GM18505 (cell line): Measurements from ENCODE around the gene WDFY4.

Source experiments
- ATAC-seq: cut with Tn5 transposase; IDR thresholded peaks from one replicate; pipeline ENCODE4 v1.9.1; 2021; ENCODE audit not compliant: unreplicated experiment
- POLR2A ChIP-seq: IDR thresholded peaks from 4 replicates; pipeline ENCODE4 v1.6.1; 2011; ENCODE audit warnings: borderline replicate concordance; ENCODE audit not compliant: insufficient read depth, insufficient read length; ENCODE audit errors: extremely low read depth

WDFY4 gene

DNA sequence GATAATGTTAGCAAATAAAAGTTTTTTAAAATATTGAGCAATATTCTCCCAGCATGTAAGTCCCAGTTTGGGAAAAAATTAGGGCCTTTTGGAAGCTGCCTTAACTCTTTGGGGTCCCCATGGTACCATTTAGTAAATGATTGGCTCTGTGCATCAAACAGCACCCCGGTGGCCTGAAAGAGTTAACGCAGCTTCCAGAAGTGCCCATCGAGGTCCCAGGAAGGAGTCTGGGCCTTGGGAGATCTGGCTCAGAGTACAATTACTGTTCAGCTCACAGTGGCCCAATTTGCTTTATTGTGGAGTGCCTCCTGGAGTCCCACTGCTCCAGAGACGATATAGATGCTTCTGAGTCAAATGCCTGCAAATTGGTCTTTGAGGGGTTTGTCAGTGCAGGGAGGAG is 31.7 kb downstream of the WDFY4 start:
- no peak for TF ChIP-seq POLR2A
- ATAC-seq: no peak

DNA sequence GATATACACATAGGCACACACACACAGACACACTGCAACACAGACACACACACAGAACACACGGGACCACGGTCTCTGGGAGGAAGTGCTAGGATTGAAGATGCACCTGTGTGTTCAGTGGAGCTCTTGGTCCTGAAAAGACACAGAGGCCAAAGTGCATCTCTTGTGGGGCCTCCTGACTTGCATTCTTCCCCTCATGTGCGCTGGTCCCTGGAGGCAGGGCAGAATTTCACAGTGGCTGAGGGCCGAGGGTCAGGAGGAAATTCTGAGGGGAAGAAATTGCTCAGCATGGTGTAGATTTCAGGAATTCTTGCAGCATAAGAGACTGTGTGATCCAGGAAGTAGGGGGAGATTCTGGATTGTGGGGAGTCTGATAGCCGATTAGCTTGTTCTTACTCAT is 35.9 kb downstream of the WDFY4 start:
- TF ChIP-seq POLR2A: no peak
- ATAC-seq: no peak

DNA sequence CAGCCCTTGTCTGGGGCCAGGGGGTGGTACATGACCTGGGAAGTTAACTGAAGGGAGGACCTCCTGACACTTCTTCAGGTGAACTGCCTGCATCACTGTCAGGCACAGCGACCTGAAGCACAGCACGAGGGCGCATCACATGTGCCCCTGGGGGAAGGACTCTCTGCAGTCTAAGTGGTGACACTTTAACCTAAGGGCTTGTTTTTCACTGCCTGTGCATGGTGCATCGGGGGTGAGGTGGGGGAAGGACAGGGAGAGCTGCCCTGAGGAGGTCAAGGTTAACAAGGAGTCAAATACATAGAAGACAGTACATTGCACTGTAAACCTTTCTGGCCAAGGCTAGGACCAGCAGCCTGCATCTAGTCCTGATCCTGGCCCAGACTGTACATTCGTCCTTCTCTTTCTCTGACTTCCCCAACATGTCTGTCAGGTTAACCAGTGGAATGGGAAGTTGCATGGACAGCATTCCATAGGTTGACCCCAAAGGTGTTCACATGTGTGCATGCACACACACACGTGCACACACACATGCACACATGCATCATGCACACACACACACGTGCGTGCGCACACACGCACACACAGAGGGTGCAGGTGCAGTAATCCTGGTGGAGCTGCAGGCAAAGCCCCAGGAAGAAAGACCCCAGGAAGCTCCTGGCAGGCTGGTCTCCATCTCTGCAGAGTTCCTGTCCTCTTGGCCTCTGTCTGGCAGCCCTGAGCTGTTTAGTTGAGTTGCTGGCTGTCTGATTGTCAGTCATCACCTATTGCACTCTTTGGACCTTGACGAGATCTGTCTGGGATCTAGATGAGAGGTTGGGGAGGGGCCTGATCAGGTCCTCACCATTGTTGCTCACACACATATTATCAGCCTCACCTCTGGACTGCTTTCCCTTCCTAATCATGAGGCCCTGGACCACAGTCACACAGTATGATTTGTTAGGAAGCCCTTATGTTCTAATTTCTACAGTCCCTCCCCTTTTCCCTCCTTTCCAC is 37.8 kb downstream of the WDFY4 start:
- TF ChIP-seq POLR2A: no peak
- ATAC-seq: no peak

DNA sequence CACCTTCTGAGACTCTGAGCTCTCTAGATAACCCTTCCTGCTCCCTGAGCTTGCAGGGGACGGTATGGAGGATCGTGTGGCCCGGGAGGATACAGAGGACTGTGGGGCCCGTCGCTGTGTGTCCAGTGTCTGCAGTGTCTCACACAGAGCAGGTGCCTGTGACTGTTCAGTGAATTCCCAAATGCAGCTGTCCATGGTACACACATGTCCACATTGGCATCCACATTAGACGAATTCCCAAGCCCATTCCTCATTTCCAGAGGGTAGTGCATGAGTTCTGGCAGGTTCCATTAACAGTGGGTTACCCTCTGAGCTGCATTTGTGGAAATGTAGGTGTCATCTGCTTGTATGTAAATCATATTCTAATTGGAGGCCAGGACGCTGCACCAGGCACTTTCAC is 39.5 kb downstream of the WDFY4 start:
- ATAC-seq: no peak

DNA sequence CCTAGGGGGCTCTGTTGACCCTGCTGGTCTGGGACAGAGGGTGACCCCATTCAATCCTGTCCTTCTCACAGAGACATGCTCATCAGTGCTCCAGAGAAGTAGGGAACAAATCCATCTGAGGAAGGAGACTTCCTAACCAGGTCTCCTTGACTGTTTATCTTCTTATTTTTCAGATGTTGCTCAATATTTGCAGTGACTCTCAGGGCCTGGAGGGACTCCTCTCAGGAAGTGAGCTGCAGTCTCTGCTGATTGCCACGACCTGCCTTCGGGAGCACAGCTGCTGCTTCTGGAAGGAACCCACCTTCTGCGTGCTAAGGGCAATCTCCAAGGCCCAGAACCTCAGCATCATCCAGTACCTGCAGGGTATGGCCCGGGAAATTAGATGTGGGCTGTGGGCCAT is 41.0 kb downstream of the WDFY4 start:
- no peak for ATAC-seq
- TF ChIP-seq POLR2A: no peak

More for the DNA sequence above, 39.5 kb downstream of the WDFY4 start:
- no peak for TF ChIP-seq POLR2A

DNA sequence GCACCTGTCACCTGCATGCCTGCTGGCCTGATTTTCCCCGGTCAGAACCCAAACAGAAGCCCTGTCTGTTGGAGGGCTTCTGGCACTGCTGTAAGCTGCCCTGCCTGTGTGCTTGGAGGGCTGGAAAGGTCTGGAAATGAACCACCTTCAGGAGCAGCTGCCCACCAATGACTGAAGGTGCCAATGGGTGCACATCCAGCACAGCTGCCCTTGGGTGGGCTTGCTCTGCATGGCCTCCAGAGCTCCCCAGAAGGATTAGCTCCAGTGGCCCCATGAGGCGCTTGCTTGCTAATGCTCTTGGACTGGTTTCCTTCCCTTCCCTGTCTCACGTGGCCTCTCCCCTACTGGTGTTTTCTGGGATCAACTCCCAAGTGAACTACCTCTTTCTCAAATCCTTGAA is 43.2 kb downstream of the WDFY4 start:
- no peak for ATAC-seq
- no peak for TF ChIP-seq POLR2A

DNA sequence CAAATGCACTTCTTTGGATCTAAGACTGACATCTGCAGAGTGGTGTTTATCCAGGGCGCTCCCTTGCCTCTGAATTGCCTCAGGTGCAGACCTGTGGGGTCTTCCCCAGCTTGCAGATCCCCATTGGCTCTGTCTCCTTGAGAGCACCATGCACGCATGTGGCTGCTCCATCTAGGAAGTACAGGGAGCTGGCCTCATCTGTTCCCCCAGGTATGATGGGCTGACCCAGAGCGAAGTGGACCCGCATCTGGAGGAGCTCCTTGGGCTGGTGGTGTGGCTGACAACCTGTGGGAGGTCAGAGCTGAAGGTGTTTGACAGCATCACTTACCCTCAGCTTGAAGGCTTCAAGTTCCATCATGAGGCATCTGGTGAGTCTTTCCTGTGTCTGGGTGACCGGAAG is 44.5 kb downstream of the WDFY4 start:
- no peak for ATAC-seq
- TF ChIP-seq POLR2A: no peak

DNA sequence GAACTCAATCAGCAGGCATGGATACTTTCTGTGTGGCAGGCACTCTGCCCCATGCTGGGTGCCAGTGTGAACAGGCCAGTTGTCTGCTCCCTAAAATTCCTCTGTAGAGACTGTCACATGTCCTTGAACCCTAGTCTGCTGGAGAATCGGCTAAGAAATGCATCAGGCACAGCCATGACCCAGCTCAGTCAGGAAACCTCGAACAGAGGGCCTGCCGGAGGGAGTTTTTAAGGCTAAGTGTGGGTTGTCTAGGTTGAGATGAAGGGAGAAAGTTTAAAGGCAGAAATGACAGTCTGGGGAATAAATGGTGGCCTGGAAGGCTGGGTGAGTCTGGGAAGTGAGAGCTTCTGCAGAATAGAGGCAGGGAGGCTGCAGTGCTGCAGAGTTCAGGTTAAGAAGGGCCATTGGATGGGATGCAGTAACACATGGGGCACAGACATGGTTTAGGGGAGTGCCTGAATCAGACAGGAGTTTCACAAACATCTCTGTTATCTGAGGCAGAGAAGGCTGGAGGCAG is 45.3 kb downstream of the WDFY4 start:
- TF ChIP-seq POLR2A: no peak
- ATAC-seq: no peak

DNA sequence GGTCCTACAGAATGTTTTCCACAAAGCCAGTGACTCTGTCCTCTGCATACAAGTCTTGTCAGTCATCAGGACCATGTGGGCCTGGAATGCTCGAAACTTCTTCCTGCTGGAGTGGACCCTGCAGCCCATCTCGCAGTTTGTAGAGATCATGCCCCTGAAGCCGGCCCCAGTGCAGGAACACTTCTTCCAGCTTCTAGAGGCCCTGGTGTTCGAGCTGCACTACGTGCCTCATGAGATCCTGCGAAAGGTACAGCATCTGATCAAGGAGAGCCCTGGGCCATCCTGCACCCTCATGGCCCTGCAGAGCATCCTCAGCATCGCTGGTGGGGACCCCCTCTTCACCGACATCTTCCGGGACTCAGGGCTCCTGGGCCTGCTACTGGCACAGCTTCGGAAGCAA is 46.5 kb downstream of the WDFY4 start:
- TF ChIP-seq POLR2A: no peak
- ATAC-seq: no peak

DNA sequence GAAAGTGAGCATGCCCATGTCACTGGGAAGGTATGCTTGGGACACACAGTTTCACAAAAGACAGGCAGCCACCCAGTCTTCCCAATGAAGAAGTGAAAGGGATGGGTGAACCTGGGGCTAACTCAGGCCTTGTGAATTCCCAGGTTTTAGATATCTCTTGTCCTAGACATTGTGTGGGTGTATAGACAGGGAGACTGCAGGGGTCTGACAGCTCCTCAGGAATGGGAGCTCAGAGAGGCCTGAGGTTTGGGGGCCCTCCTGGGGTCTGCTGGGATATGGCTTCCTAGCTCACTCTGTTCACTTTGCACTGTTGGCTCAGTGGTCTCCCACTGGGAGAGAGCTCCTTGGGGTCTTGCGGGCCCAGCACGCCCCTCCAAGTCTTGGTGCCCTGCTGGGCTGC is 47.0 kb downstream of the WDFY4 start:
- TF ChIP-seq POLR2A: no peak
- no peak for ATAC-seq

DNA sequence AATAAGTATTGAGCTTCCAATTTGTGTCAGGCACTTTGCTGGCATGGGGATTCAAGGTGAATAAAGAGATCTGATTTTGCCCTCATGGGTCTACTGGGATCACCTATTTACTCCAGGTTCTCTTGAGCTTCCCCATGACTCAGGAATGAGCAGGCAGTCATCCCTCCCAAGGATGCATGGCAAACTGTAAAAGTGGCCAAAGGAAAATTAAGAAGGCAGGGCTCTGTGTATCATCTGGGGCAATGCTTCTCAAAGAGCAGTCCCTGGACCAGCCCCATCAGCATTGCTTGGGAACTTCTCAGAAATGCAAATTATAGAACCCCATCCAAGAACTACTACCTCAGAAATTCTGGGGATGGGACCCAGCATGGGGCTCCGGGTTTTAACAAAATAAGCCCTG is 48.7 kb downstream of the WDFY4 start:
- ATAC-seq: no peak
- TF ChIP-seq POLR2A: no peak

DNA sequence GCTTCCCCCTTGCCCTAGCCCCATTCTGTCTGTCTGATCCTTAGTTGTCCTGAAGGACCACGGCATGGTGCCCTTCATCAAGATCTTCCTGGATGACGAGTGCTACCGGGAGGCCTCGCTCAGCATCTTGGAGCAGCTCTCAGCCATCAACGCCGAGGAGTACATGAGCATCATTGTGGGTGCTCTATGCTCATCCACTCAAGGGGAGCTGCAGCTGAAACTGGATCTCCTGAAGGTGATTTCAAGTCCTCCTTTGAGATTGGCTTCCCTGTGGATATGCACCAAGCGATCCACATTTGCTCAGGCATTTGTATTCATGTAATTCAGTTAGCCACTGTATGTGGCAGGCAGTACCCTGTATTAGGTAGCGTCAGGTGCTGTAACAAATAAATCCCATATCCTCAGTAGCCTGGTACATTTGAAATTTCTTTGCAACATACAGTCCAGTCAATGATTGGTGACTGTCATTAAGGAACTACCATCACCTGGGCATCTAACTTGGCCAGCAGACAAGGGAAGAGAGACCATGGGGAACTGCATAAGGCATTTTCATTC is 51.2 kb downstream of the WDFY4 start:
- ATAC-seq: no peak
- TF ChIP-seq POLR2A: no peak

DNA sequence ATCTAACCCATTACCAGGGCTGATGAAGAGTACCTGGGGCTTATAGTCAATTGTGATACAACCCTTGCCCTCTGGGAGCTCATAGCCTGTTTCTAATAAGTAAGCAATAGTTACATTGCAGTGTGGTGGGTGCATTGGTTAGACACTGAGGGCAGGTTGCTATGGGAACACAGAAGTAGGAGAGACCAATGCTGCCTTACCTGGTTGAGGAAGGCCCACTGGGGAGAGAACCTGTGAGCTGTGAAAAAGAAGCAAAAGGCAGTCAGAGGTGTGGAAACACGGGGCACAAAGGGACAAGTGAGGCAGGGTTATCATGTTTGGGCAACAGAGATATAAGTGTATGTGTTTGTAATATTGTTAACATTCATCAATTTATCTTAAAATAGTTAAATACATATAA is 51.9 kb downstream of the WDFY4 start:
- ATAC-seq: no peak
- no peak for TF ChIP-seq POLR2A

DNA sequence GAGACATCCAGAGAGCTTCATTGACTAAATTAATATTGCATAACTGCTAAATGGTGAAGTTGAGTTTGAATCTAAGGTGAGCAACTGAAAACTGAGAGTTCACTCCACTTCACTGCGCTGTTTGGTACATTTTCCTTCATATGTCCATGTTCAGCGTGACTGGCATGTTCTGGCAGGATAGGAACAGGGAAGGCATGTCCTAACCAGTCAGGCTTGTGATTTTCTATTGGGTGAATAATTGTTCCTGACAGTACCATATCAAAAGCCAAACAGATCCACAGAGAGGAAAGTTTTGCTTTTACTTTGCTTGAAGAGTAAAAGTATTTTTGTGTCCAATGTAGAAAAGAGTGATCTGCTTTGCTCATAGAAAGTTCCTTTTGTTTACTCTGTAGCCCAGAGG is 53.2 kb downstream of the WDFY4 start:
- ATAC-seq: no peak
- no peak for TF ChIP-seq POLR2A
